HG03139 (cell line): ENCODE results near the gene SHROOM3.

Experiments used
- ATAC-seq: cut with Tn5 transposase; IDR thresholded peaks from one replicate; pipeline ENCODE4 v1.9.1; 2021; ENCODE audit not compliant: unreplicated experiment

SHROOM3 gene

DNA sequence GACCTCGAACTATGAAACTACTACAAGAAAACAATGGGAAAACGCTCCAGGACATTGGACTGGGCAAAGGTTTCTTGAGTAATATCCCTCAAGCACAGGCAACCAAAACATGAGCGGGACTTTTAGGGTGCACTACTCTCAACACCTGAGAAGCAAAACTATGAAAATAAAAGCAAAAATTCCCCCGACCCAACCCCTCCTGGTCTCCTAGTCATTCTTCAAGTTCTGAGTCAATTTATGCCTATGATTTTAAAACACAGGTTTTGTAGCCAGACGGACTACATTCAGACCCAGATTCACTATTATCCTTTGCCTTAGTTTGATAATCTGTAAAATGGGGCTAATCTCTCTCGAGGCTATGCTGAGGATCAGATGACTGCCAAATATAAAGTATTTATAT, 365.9 kb downstream of the SHROOM3 start:
- no peak for ATAC-seq

DNA sequence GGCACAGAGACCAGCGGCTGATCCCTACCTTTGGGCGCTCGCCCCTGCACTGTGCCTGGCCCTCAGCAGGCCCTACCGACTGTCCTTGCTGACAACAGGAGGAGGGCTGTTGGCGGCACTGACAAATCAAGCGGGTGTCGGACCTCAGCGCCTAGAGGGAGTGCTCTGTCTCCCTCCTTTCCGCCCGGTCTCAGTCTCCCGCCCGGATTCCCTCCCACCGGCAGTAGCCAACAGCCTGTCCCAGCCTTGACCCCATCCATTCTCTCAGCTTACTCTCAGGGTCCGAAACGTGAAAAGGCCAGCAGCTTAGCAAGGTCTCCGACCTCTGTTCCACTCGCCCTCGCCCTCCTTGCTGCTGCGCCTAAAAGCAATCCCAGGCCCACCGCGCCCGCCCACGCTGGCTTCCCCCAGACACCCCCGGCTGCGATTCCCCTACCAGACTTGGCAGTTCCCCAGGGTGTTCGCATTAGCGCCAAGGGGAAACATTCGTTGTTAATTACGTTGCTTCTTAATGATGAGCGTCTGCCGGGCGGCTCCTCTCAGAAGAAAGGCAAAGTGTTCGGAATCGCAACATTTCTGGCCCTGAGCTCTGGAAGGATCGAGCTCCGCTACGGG, 366.7 kb downstream of the SHROOM3 start:
- ATAC-seq: no peak

DNA sequence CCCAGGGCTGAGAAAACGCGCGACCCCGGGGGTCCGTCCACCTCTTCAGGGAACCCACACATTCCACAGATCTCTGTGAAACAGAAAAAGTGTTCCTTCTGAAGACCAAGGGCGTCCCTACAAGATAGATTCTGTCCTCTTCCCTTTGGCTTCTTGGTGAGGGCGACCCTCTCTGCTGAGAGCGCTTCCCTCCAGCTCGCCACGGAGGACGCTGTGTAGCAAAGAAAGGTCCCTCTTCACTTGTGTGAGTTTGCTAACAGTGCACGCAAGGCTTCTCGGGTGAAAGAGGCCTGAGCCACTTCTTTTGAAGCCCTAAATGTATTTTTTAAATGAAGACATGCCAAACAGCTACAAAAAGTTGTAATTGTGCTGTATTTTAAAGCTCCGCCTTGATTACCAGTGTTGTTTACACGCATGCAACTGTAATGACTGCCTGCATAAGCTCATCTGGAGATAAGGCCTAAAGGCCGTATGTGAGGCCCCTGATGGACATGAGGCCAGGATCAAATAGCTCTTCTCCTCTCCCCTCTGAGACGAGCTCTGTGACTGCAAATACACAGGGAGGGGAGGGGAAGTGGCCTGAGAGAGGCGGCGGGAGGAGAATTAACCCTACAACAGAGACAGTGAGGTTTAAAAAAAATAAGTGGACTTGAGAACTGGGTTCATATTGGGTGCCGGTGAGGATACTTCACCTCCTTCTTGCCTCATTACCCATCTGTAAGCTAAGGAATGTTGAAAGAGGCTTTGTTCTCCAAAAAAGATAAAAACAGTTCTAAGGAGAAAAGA, 367.4 kb downstream of the SHROOM3 start:
- no peak for ATAC-seq

DNA sequence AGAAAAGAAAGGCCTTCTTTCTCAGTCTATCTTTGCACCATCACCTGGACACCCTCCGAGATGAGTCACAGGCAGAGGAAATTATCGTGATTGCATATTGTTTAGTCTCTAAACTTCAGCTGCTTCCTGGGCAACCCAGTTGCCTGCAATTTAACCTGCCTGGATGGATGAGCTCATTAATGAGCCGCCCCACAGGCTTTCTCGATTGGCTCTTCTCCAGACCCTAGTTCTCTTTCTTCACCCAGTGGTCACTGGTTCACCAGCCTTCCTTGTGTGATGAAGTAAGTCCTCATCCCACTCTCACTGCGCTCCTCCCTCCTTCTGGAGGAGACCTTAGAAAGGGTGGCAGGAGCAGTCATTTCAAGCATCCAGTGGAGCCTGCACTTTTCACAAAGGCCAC, 368.5 kb downstream of the SHROOM3 start:
- no peak for ATAC-seq

DNA sequence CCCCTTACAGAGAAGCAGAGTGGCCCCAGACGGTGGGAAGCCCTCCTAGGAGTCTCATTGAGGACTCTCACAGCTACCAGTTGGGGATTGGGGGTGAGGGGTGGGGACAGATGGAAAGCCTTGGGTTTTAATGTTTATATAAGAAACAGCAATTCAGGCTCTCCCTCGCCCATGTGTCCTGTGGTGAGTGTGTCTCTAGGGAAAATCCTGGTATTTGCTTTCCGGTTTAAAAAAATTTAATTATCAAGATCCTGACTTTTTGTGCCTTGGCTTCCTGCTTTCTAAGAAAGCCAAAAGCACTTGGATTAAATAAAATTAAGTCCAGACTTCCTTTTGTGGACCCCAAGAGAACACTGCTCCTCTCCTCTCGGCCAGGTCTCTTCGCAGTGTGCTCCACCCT, 369.1 kb downstream of the SHROOM3 start:
- ATAC-seq: no peak

DNA sequence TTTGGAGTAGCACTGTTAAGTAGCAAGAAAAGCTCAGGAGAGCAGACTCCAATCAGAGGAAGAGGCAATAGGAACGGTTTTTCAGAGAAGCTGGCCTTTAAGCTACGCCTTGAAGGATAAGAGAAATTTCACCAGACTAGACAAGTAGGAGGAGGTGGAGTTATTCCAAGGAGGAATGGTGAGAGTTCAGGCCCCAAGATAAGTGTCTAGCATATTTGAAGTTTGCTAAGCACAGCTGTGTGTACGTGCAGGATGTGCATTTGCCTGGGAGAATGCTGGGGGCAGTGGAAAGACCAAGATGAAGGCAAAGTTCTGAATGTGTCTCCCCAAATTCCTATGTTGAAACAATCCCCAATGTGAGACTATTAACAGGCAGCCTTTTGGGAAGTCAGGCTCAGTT, 371.3 kb downstream of the SHROOM3 start:
- ATAC-seq: no peak

DNA sequence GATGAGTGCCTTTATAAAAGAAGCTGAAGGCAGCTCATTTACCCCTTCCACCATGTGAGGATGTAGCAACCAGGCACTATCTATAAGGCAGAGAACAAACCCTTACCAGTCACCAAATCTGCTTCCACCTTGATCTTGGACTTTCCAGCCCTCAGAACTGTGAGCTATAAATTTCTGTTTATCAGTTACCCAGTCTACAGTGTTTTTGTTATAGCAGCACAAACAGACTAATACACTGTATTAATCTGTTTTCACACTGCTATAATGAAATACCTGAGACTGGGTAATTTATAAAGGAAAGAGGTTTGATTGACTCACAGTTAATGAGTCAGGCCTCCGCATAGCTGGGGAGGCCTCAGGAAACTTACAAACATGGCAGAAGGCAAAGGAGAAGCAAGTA, 371.7 kb downstream of the SHROOM3 start:
- no peak for ATAC-seq

DNA sequence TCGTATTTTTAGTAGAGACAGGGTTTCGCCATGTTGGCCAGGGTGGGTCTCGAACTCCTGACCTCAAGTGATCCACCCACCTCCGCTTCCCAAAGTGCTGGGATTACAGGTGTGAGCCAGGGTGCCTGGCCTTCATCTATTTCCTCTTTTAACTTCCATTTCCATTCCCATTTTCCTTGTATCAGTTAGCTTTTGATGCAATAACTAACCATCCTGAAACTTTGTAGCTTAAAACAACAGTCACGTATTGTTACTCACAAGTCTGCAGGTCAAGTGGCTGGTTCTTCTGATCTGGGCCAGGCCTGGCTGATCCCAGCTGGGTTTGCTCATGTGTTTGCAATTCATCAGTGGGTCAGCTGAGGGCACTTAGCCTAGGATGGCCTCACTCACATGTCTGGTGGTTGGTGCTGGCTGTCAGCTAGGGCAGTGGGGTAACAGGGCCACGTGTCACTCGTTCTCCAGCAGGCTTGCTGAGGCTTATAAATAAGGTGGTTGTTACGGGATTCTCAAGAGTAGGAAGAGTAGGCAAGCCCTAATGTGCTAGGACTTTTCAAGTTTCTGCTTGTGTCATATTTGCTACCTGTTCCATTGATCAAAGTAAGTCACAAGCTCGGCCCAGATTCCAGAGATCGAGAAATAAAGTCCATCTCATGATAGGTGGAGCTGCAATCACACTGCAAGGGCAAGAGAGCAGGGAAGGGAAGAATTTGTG, 374.7 kb downstream of the SHROOM3 start:
- ATAC-seq: no peak

DNA sequence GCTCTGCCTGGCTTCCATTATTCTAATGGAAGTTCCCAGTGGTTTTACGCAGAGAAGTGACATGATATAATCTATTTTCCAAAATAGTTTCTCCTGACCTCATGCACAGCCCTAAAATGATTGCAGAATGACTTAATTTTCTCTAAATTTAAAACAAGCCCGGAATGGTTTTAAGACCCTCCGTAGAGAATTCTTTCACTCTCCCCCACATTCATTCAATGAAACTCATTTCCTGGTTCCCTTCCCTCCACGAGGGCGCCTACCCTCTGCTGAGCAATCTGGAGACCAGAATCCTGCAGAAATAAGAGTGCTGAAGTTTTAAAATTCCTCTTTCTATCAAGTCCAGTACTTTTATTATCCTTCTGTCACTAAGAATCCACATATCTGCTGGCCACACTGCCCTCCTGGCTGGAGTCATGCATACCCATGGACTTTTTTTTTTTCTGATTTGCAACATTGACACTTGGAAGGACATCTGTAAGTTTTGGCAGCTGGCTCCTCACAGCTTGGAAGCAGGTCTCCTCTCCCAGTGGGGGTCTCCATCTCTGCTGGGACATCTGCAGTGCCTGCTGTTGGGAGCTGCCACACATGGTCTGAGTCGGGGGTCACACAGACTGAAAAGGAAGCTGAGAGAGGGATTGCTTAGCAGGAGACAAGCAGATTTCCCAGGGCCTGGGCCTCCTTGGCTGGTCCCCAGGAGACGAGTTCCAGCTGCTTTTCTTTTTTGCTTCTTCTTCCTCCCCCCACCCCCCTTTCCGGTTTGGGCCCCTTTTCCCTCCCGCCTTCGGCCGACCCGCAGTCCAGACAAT, 376.8 kb downstream of the SHROOM3 start:
- ATAC-seq: no peak

DNA sequence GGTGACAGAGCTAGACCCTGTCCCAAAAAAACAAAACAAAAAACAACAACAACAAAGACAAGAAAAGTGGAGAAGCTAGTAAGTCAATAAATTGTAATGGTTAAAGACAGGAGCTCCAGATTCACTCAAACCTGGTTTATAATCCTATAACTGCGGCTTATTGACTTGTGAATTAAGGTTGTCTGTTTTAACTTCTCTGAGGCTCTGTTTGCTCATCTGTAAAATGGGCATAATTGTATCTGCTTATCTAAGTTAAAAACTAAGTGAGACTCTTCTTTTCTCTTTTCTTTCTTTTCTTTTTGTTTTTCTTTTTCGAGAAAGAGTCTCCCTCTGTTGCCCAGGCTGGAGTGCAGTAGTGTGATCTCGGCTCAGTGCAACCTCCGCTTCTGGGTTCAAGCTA, 378.0 kb downstream of the SHROOM3 start:
- ATAC-seq: no peak

DNA sequence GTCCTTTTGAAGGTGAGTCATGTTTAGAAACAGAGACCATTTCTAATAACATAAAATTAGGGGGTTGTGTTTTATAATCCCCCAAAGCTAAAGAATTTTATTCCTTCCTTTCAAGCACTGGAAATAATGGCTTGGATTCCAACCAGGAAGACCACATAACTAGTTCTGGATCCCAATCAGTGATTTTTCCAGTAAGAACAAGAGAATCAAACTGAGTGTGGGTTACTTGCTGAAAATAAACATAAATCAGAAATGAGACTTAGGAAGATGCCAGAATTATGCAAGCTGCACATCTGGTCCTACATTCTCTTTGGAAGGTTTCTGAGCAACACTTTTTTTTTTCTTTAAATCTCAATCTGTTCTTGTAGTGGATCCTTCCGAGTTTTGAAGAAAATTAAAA, 386.6 kb downstream of the SHROOM3 start:
- ATAC-seq: no peak

DNA sequence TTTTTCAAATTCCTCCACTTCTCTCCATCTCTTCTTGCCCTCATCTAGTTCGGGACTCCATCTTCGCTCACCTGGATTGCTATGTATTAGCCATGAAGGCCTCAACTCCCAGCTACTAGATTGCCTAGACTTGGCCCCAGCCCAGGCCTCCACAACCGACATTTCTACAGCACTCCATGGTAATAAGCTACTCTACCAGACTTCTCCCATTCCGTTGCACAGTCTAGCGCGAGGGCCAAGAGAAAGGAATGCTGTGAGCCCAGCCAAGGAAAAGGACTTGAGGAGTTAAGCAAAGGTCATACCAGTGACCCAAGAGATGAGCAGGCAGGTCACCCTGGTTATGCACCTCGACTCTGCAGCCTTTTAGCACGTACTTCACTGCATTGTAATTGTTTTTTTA, 387.3 kb downstream of the SHROOM3 start:
- ATAC-seq: no peak

DNA sequence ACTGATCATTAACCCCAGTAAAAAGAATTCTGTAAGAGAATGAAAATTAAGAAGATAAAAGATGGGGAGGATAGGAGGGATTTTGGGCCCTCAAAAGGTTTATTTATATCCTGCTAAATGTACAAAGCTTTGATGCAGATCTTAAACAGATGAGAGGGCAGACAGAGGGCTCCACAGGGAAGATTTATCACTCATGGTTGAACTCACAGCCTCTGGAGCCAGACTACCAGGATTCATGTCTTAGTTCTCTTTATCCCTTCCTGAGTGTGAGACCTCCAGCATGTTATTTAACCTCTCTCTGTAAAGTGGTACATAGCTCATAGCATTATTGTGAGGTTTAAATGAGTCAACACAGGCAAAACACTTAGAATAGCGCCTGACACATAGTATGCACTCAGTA, 388.5 kb downstream of the SHROOM3 start:
- ATAC-seq: no peak

DNA sequence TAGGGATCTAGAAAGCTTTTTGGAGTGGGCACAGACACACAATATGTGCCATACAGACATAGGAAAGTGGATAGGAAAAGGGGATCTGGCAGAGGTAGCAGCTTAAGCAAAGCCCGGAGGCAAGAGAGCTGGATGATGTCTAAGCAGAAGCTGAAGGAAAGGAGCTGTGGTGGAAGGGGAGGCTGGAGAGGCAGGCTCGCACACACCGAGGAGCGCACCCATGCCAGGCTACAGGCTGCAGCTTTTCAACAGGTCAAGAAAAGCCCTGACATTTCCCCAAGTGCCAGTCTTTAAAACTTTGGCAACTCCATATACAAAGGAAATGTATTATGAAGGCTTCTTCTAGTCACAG, 395.6 kb downstream of the SHROOM3 start:
- no peak for ATAC-seq

DNA sequence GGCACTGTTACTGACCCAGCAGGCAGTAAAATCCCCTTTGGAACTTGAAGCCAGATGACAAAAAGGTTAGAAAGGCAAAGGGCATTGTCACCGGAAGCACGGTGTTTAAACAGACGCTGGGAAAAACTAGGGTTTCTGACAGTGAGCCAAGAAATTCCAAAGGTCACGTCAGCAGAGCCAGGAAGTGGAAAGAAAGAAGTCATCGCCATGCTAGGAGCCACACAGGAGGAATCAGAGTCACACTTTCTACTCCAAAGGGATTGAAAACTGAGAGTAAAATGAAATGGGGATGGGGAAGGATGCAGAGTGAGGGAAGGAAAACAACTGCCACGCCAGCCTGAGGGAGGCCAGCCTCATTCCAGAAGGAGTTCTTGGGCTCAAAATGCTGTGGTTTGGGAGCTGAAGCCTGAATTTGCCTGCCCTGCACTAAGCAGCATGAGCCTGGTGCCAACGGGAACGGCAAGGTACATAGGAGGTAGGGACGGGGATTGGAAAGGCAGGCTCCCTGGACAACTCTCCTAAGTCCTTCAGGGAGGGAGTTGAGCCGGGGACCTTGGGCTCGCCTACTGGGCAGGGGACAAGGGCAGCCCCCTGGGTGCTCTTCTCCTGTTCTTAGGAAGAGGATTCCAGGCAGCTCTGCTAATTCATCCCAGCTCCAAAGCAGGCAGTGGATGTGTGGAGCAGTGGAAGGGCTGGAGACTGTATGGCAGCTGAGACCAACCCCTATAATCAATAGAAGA, 396.1 kb downstream of the SHROOM3 start:
- no peak for ATAC-seq

DNA sequence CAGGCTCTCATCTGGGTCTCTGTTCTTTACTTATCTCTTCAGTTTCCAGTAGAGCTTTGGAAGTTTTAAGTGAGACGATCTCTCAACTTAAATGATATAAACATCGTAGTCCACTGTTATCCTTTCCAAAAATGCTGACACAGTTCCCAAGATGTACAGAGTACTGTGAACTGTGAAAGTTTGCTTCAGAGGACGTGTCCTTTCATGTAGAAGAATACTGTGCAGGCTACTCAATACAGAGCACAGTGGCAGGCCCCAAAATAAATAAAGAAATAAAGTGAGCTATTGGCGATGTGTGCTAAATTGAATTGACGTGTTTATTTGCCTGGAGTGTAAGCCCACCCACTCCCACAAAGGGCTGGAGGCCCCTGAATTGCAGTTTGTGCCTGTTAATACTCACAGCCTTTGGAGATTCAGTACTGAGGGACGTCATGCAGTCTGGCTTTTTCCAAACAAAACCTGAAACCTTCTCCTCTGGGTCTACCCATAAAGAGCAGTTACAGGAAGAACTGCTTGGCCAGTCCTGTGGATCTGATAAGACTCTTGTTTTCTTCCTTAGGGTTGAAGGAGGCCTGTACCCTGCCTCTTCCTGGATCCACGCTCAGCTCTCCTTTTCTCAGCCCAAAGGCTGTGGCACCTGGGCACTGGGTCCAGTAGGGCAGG, 396.8 kb downstream of the SHROOM3 start:
- no peak for ATAC-seq
